HEK293T (cell line): ENCODE results near the gene TMEM185B.

Source experiments
- CTCF ChIA-PET: fragments of 350-600 bp; formaldehyde crosslinking; extraction: SDS; loops from one replicate; lab custom pipeline; 2021; ENCODE audit warnings: antibody characterized with exemption, inconsistent platforms; lab: Yijun Ruan, JAX
- POLR2A ChIA-PET: fragments of 350-600 bp; formaldehyde crosslinking; extraction: SDS; loops from one replicate; lab custom pipeline; 2020; ENCODE audit warnings: antibody characterized with exemption, inconsistent platforms; lab: Yijun Ruan, JAX
- DNase-seq: peaks from one replicate; pipeline ENCODE4 v3.0.0; 2012; ENCODE audit warnings: mixed read lengths; ENCODE audit errors: extremely low spot score
- ARNT ChIP-seq: fragments of 450-650 bp; IDR thresholded peaks from 2 replicates; pipeline ENCODE4 v1.6.1; 2017; ENCODE audit warnings: mild to moderate bottlenecking
- BHLHE40 ChIP-seq: fragments of 450-650 bp; IDR thresholded peaks from 2 replicates; pipeline ENCODE4 v1.6.1; 2016; ENCODE audit warnings: mild to moderate bottlenecking, moderate library complexity, borderline replicate concordance
- CTBP1 ChIP-seq: fragments of 450-650 bp; IDR thresholded peaks from 2 replicates; pipeline ENCODE4 v1.6.1; 2016; ENCODE audit warnings: borderline replicate concordance
- ELF4 ChIP-seq: fragments of 450-650 bp; IDR thresholded peaks from 2 replicates; pipeline ENCODE4 v1.6.1; 2017; ENCODE audit warnings: antibody characterized with exemption
- FOXA1 ChIP-seq: fragments of 450-650 bp; IDR thresholded peaks from 2 replicates; pipeline ENCODE4 v1.6.1; 2016; ENCODE audit warnings: mild to moderate bottlenecking
- FOXK2 ChIP-seq: fragments of 450-650 bp; IDR thresholded peaks from 2 replicates; pipeline ENCODE4 v1.6.1; 2016; ENCODE audit warnings: mild to moderate bottlenecking
- FOXM1 ChIP-seq: fragments of 450-650 bp; IDR thresholded peaks from 2 replicates; pipeline ENCODE4 v1.6.1; 2017; ENCODE audit warnings: mild to moderate bottlenecking, borderline replicate concordance
- HDGF ChIP-seq: fragments of 450-650 bp; IDR thresholded peaks from 2 replicates; pipeline ENCODE4 v1.6.1; 2017; ENCODE audit warnings: antibody characterized with exemption, borderline replicate concordance
- L3MBTL2 ChIP-seq: fragments of 450-650 bp; conservative IDR thresholded peaks from 2 replicates; pipeline ENCODE4 v1.6.1; 2016; ENCODE audit warnings: mild to moderate bottlenecking
- LEF1 ChIP-seq: fragments of 450-650 bp; IDR thresholded peaks from 2 replicates; pipeline ENCODE4 v1.6.1; 2017; ENCODE audit warnings: mild to moderate bottlenecking, borderline replicate concordance
- NFRKB ChIP-seq: fragments of 450-650 bp; IDR thresholded peaks from 2 replicates; pipeline ENCODE4 v1.6.1; 2016; ENCODE audit warnings: mild to moderate bottlenecking, moderate library complexity
- SP1 ChIP-seq: fragments of 450-650 bp; IDR thresholded peaks from 2 replicates; pipeline ENCODE4 v1.6.1; 2017
- SUZ12 ChIP-seq: fragments of 450-650 bp; IDR thresholded peaks from 2 replicates; pipeline ENCODE4 v1.6.1; 2016; ENCODE audit warnings: mild to moderate bottlenecking
- TARDBP ChIP-seq: fragments of 450-650 bp; IDR thresholded peaks from 2 replicates; pipeline ENCODE4 v1.6.1; 2016
- ZNF384 ChIP-seq: fragments of 450-650 bp; IDR thresholded peaks from 2 replicates; pipeline ENCODE4 v1.6.1; 2016
- TF ChIP-seq, protein P1 (sequence below): fragments of 450-650 bp; IDR thresholded peaks from 2 replicates; pipeline ENCODE4 v1.6.1; 2016

Gene TMEM185B

GRCh38 chr2:120252225-120253020, 29.2 kb upstream of the TMEM185B start, which contains the start of gene RALB:
TSS of gene RALB (plus strand) at chr2:120252852. CDS start at chr2:120278665, 25,813 bp downstream.
- DNase-seq: peak; percentile 98
- CTCF ChIA-PET: interaction anchor here (1.7 kb wide), 1 partner anchor 61 kb away, joined by 4 read pairs; no protein-coding TSS in a partner anchor
- POLR2A ChIA-PET: interaction anchor here (0.9 to 1.5 kb wide), 6 partner anchors 12 to 61 kb away, joined by 3 to 6 read pairs (median 3); partner anchors contain the start of gene TMEM185B

GRCh38 chr2:120251880-120252224, 28.7 kb upstream of the TMEM185B start:
- TF ChIP-seq LEF1: no peak
- no peak for TF ChIP-seq ARNT
- no peak for TF ChIP-seq CTBP1
- no peak for TF ChIP-seq SP1
- no peak for TF ChIP-seq HDGF
- no peak for TF ChIP-seq FOXK2
- no peak for TF ChIP-seq ELF4
- no peak for TF ChIP-seq SUZ12
- TF ChIP-seq L3MBTL2: no peak
- DNase-seq: no peak
- ChIA-PET POLR2A (interaction anchor here (0.9 to 1.5 kb wide), 6 partner anchors 12 to 61 kb away, joined by 3 to 6 read pairs (median 3); partner anchors contain the start of gene TMEM185B), CTCF (interaction anchor here (1.7 kb wide), 1 partner anchor 61 kb away, joined by 4 read pairs; no protein-coding TSS in a partner anchor)

More at GRCh38 chr2:120252225-120253020, 29.2 kb upstream of the TMEM185B start, which contains the start of gene RALB:
- TF ChIP-seq L3MBTL2: peak; percentile 59
- TF ChIP-seq, protein P1, sequence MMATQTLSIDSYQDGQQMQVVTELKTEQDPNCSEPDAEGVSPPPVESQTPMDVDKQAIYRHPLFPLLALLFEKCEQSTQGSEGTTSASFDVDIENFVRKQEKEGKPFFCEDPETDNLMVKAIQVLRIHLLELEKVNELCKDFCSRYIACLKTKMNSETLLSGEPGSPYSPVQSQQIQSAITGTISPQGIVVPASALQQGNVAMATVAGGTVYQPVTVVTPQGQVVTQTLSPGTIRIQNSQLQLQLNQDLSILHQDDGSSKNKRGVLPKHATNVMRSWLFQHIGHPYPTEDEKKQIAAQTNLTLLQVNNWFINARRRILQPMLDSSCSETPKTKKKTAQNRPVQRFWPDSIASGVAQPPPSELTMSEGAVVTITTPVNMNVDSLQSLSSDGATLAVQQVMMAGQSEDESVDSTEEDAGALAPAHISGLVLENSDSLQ: peak; percentile 79; the same call in 1 of the 2 replicates
- TF ChIP-seq ARNT: no peak
- no peak for TF ChIP-seq LEF1
- TF ChIP-seq SP1: no peak
- TF ChIP-seq CTBP1: no peak
- TF ChIP-seq BHLHE40: no peak
- TF ChIP-seq ELF4: no peak
- no peak for TF ChIP-seq TARDBP
- TF ChIP-seq FOXA1: no peak
- no peak for TF ChIP-seq HDGF
- no peak for TF ChIP-seq SUZ12
- no peak for TF ChIP-seq FOXK2
- no peak for TF ChIP-seq ZNF384
- no peak for TF ChIP-seq FOXM1
- no peak for TF ChIP-seq NFRKB

- ChIA-PET CTCF (interaction anchor here (0.5 to 1.7 kb wide), 3 partner anchors 62 to 629 kb away, joined by 3 to 4 read pairs (median 3); no protein-coding TSS in a partner anchor), POLR2A (no interaction called here)
- TF ChIP-seq NFRKB (no peak), FOXK2 (no peak), BHLHE40 (no peak), CTBP1 (no peak), FOXM1 (no peak), ARNT (no peak), FOXA1 (no peak), ZNF384 (no peak), LEF1 (no peak), SUZ12 (no peak), ELF4 (no peak), SP1 (no peak), L3MBTL2 (no peak), HDGF (no peak), TARDBP (no peak)
- TF ChIP-seq, protein P1: no peak
- no peak for DNase-seq
These were observed 27.9 kb upstream of the TMEM185B start for GRCh38 chr2:120251078-120251477.

DNA sequence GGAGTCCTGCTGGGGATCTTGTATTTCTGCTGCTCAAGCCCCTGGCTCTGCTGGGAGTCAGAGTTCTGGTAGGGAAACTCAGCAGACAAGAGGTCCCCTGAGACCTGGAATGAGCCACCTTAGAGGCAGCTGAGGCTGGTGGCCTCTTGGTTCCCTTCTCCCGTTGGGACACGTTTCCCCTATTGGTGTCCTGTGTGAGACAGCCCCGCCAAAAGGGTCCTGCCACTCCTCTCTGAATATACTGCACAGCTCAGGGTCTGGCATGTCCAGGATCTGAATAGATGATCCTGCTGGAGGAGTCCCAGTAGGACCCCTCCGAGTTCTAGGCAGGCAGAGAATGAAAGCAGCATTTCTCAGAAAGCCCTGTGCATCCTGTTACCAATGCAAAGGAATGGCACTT, 27.4 kb upstream of the TMEM185B start:
- ChIA-PET POLR2A (no interaction called here), CTCF (interaction anchor here (0.5 to 1.2 kb wide), 3 partner anchors 33 to 629 kb away, joined by 3 read pairs; no protein-coding TSS in a partner anchor)
- DNase-seq: no peak
- TF ChIP-seq L3MBTL2 (no peak), NFRKB (no peak), FOXA1 (no peak), FOXM1 (no peak), LEF1 (no peak), BHLHE40 (no peak), HDGF (no peak)
- TF ChIP-seq, protein P1: no peak

DNA sequence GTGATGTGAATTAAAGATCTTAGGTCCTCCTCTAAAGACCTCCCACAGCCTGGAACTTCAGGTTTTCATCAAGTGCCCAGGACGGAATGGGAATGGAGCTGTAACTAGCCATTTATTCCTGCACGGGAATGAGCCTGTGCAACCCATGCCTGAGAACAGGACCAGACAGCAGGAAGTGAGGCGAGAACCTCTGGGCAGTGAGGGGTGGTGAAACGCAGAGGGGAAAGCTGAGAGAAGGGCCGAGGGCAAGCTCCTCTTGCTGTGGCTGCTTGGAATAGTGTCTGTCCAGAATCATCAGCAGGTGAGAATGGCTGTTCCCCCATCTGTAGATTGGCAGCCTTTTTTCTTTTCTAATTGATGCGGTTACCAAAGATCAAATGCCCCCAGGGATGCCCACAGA, 24.7 kb upstream of the TMEM185B start:
- POLR2A ChIA-PET: no interaction called here
- CTCF ChIA-PET: interaction anchor here (0.9 kb wide), 1 partner anchor 9 kb away, joined by 3 read pairs; no protein-coding TSS in a partner anchor
- DNase-seq: no peak
- TF ChIP-seq BHLHE40: no peak
- no peak for TF ChIP-seq FOXK2
- TF ChIP-seq, protein P1: no peak
- TF ChIP-seq LEF1: no peak
- no peak for TF ChIP-seq TARDBP
- TF ChIP-seq FOXA1: no peak
- TF ChIP-seq SP1: no peak
- TF ChIP-seq CTBP1: no peak
- TF ChIP-seq ELF4: no peak
